Endothelial cell of umbilical vein (primary cell): ENCODE results near the gene FMNL2. TPM values are rescaled to one million over a fixed set of nuclear protein-coding genes. Genes with fewer than 3 reads are reported as not detected.

Experiments used
- BruUV-seq: library from RNA; stranded (reverse); fragments of 400-500 nt; replicated peaks from 2 replicates; lab custom pipeline; 2021; lab: Mats Ljungman, UMichigan
- CTCF ChIA-PET: fragments of 300-600, 350-600 bp; sonication (Branson Sonifier 250); formaldehyde crosslinking; loops from one replicate; lab custom pipeline; 2021; ENCODE audit warnings: antibody characterized with exemption, inconsistent platforms; lab: Charles Lee
- POLR2A ChIA-PET: fragments of 300-600, 350-600 bp; sonication (Branson Sonifier 250); formaldehyde crosslinking; loops from one replicate; lab custom pipeline; 2021; ENCODE audit warnings: antibody characterized with exemption, inconsistent platforms; lab: Charles Lee
- DNase-seq: peaks from one replicate; pipeline ENCODE4 v3.0.0-alpha.2; 2011; ENCODE audit warnings: low read depth, low spot score
- FAIRE-seq: peaks from 2 replicates; lab custom pipeline; 2011; peaks lifted over from hg19 to GRCh38; lab: Jason Lieb, UNC
- H2AFZ ChIP-seq: 2 replicates; pipeline ENCODE4 v1.6.0; 2012; ENCODE audit warnings: low read depth, low read length, control low read depth, inconsistent platforms
- H3K27ac ChIP-seq: 2 replicates; pipeline ENCODE4 v1.5.1; 2011; ENCODE audit warnings: low read depth, mild to moderate bottlenecking, control low read depth, low read length, moderate library complexity; ENCODE audit not compliant: insufficient read depth
- H3K27me3 ChIP-seq, 2 experiments: 2 replicates each; pipeline versions ENCODE4 v1.6.0 to v1.6.1; 2011; ENCODE audit warnings: low read length in 2 of 2, mixed read lengths in 1 of 2; ENCODE audit not compliant: control insufficient read depth in 2 of 2, insufficient read depth in 2 of 2
- H3K36me3 ChIP-seq, 2 experiments: 2 replicates in 1 of 2; 3 replicates in 1 of 2; pipeline ENCODE4 v1.5.1; 2011; ENCODE audit warnings: low read length in 2 of 2, mild to moderate bottlenecking in 1 of 2, moderate library complexity in 1 of 2; ENCODE audit not compliant: control insufficient read depth in 2 of 2, insufficient read depth in 2 of 2; ENCODE audit errors: extremely low read depth in 1 of 2
- H3K4me1 ChIP-seq: 3 replicates; pipeline ENCODE4 v1.5.1; 2011; ENCODE audit warnings: mild to moderate bottlenecking, low read length; ENCODE audit not compliant: control insufficient read depth, insufficient read depth; ENCODE audit errors: extremely low read depth
- H3K4me2 ChIP-seq: 2 replicates; pipeline ENCODE4 v1.6.1; 2011; ENCODE audit warnings: low read length, control low read depth, mixed read lengths; ENCODE audit not compliant: insufficient read depth
- H3K4me3 ChIP-seq, 3 experiments: fragments of 200-600 bp in 1 of 3; sonication (generic), shearing (Covaris generic) in 1 of 3; replicated peaks in 1 of 3; 2 replicates each; pipeline ENCODE4 v1.5.1; 2011 to 2016; ENCODE audit warnings: control low read depth in 3 of 3, low read length in 3 of 3, mild to moderate bottlenecking in 2 of 3, inconsistent platforms in 1 of 3, low read depth in 1 of 3, moderate library complexity in 1 of 3; ENCODE audit not compliant: insufficient read depth in 1 of 3
- H3K79me2 ChIP-seq: 2 replicates; pipeline ENCODE4 v1.6.0; 2012; ENCODE audit warnings: low read length, inconsistent platforms; ENCODE audit not compliant: control insufficient read depth, insufficient read depth
- H3K9ac ChIP-seq: replicated peaks from 2 replicates; pipeline ENCODE3; 2011; ENCODE audit warnings: low read length, control low read depth; ENCODE audit not compliant: insufficient read depth; ENCODE audit errors: extremely low read depth
- H3K9me1 ChIP-seq: replicated peaks from 3 replicates; pipeline ENCODE4 v1.6.0; 2011; ENCODE audit warnings: mild to moderate bottlenecking, low read length; ENCODE audit not compliant: control insufficient read depth, insufficient read depth; ENCODE audit errors: extremely low read depth
- H3K9me3 ChIP-seq: replicated peaks from 2 replicates; pipeline ENCODE4 v1.5.1; 2012; ENCODE audit warnings: low read length, inconsistent platforms; ENCODE audit not compliant: control insufficient read depth, insufficient read depth
- H4K20me1 ChIP-seq: replicated peaks from 2 replicates; pipeline ENCODE3; 2011; ENCODE audit warnings: mild to moderate bottlenecking, low read length; ENCODE audit not compliant: control insufficient read depth, insufficient read depth; ENCODE audit errors: extremely low read depth
- CTCF ChIP-seq, 2 donors: IDR thresholded peaks; 1 replicate in 1 of 2; 2 replicates in 1 of 2; pipeline ENCODE4 v1.5.1; 2011; ENCODE audit warnings: low read length in 2 of 2, mild to moderate bottlenecking in 2 of 2, moderate library complexity in 2 of 2, control low read depth in 1 of 2, inconsistent platforms in 1 of 2, low read depth in 1 of 2; ENCODE audit not compliant: insufficient read depth in 1 of 2; ENCODE audit errors: extremely low read depth in 1 of 2
- EZH2 ChIP-seq: IDR thresholded peaks from 2 replicates; pipeline ENCODE4 v1.6.1; 2012; ENCODE audit warnings: borderline replicate concordance, low read depth, mild to moderate bottlenecking, moderate library complexity, low read length, inconsistent platforms; ENCODE audit not compliant: severe bottlenecking
- FOS ChIP-seq: IDR thresholded peaks from 2 replicates; pipeline ENCODE4 v1.6.1; 2011; ENCODE audit warnings: mild to moderate bottlenecking, low read length, moderate library complexity, borderline replicate concordance; ENCODE audit not compliant: insufficient read depth
- GATA2 ChIP-seq: IDR thresholded peaks from 2 replicates; pipeline ENCODE4 v1.7.0; 2011; ENCODE audit warnings: low read depth, mild to moderate bottlenecking, moderate library complexity, mixed read lengths, low read length; ENCODE audit not compliant: insufficient read length, insufficient read depth
- JUN ChIP-seq: IDR thresholded peaks from 2 replicates; pipeline ENCODE4 v1.6.1; 2011; ENCODE audit warnings: borderline replicate concordance, low read depth; ENCODE audit not compliant: insufficient read length, insufficient read depth
- MAX ChIP-seq: IDR thresholded peaks from 2 replicates; pipeline ENCODE4 v1.6.1; 2011; ENCODE audit not compliant: insufficient read depth, insufficient read length
- MYC ChIP-seq: IDR thresholded peaks from one replicate; pipeline ENCODE4 v1.6.1; 2011; ENCODE audit warnings: mild to moderate bottlenecking, low read depth, low read length
- POLR2A ChIP-seq: IDR thresholded peaks from 2 replicates; pipeline ENCODE4 v1.6.1; 2012; ENCODE audit warnings: low read depth, mild to moderate bottlenecking, control low read depth, low read length
- POLR2AphosphoS5 ChIP-seq: IDR thresholded peaks from 2 replicates; pipeline ENCODE4 v1.6.1; 2012; ENCODE audit warnings: low read depth, mild to moderate bottlenecking, control low read depth, low read length, moderate library complexity; ENCODE audit not compliant: insufficient read depth
- dilution Hi-C: fragments of 300-500 bp; cut with MboI; formaldehyde crosslinking; loops from one replicate; pipeline ENCODE4 v1.15.0; 2019; ENCODE audit warnings: low sequenced_read_pairs; ENCODE audit not compliant: extremely low pct_ligation_motif_present
- intact Hi-C: fragments of 100-400 bp; cut with micrococcal nuclease; formaldehyde crosslinking; loops from one replicate; pipeline ENCODE4 v1.10.0; 2022
- polyA plus RNA-seq, 4 experiments: library from polyadenylated mRNA; depleted of rRNA in 3 of 4; stranded (reverse) in 3 of 4; unstranded in 1 of 4; fragments of >200 nt; gene quantifications; 2 replicates each; pipeline versions ENCODE4 v1.2.1 to v1.2.3, GENCODE V29; 2011 to 2012; ENCODE audit warnings: missing spikeins in 1 of 4
- total RNA-seq: library from RNA; stranded (reverse); gene quantifications from 2 replicates; pipeline ENCODE4 v1.2.3, GENCODE V29; 2021

FMNL2 gene
- total and polyA plus RNA-seq, 2 donors (not counting 3 experiments of a cell fraction or from before 2014, with no cell fraction given) = 8.3 to 28.0 TPM

GRCh38 chr2:152548996-152549395 is 214.0 kb downstream of the FMNL2 start:
- Histone ChIP-seq H3K9ac (no peak overlapping the region), H3K4me2 (no peak overlapping the region), H3K4me3 (no peak overlapping the region), H3K36me3 (no peaks in the 10 kb centered on the region), H3K27ac (no peak overlapping the region), H2AFZ (no peak overlapping the region), H4K20me1 (no peaks in the 10 kb centered on the region), H3K9me3 (no peaks in the 10 kb centered on the region), H3K27me3 (no peaks in the 10 kb centered on the region), H3K4me1 (peaks cover 9% of the 10 kb centered on the region), H3K79me2 (no peaks in the 10 kb centered on the region), H3K9me1 (no peaks in the 10 kb centered on the region)
- CTCF ChIA-PET = interaction anchor here (0.6 kb wide), 1 partner anchor 120 kb away, joined by 3 read pairs; no protein-coding TSS in a partner anchor
- no TSS peak for BruUV-seq
- intact Hi-C loops = no loop called here
- TF ChIP-seq POLR2AphosphoS5 (no peak), JUN (no peak), FOS (no peak), POLR2A (no peak), MYC (no peak), EZH2 (no peak), CTCF (IDR thresholded peaks at IDR 0.05; ENCODE audit: extremely low read depth in 1 of 2, insufficient read depth in 1 of 2, low read depth in 1 of 2, low read length in 2 of 2) (no peak), MAX (no peak), GATA2 (no peak)
- FAIRE-seq = no peak
- POLR2A ChIA-PET = no interaction called here
- dilution Hi-C loops = no loop called here
- DNase-seq = no peak
